Epidermal melanocyte (primary cell): ENCODE data around the gene ROCK2.

Experiments
- DNase-seq: peaks from one replicate; pipeline ENCODE4 v3.0.0; 2011; ENCODE audit warnings: low spot score; ENCODE audit not compliant: insufficient read length

The ROCK2 gene

GRCh38 chr2:11367170-11367730, 22.8 kb upstream of the ROCK2 start:
- DNase-seq: no peak

- no peak for DNase-seq
These were observed 21.9 kb upstream of the ROCK2 start for GRCh38 chr2:11366326-11366741.

DNA sequence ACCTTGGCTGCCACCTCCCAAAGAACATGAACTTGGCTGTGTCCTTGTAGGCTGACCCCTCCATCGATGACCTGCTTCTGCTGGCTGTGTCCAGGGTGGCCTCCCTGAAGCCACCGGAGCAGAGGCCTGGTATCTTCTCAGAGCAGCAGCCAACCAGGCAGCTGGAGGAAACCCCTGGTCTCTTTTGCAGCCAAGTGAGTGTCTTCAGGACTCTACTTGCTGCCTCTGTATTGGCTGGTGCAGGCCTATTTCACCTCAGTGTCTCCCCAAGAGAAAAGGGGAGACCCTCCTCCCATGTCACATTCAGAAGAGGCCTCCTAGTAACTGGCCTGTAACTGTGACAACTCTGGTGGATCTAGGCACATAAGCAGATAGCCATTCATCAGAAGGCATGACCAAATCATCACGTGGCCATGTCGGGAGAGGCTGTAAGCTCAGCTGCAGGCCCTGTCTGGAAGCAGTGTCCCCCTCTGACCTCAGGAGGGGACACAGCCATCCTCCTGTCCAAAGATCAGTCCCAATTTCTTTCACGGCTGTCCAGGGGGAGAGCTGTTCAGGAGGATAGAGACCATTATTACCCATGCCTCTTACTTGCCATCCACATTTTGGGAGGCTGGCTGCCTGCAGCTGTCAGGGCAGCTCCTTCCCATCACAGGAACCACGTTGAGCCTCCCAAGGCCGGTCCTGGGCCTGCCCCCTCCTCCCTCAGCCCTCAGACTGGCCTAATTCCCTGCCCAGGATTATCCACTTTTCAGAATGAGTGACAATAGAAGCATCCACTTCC, 20.9 kb upstream of the ROCK2 start:
- DNase-seq: no peak

- DNase-seq: no peak
These were observed 20.1 kb upstream of the ROCK2 start for GRCh38 chr2:11364565-11364887.

DNA sequence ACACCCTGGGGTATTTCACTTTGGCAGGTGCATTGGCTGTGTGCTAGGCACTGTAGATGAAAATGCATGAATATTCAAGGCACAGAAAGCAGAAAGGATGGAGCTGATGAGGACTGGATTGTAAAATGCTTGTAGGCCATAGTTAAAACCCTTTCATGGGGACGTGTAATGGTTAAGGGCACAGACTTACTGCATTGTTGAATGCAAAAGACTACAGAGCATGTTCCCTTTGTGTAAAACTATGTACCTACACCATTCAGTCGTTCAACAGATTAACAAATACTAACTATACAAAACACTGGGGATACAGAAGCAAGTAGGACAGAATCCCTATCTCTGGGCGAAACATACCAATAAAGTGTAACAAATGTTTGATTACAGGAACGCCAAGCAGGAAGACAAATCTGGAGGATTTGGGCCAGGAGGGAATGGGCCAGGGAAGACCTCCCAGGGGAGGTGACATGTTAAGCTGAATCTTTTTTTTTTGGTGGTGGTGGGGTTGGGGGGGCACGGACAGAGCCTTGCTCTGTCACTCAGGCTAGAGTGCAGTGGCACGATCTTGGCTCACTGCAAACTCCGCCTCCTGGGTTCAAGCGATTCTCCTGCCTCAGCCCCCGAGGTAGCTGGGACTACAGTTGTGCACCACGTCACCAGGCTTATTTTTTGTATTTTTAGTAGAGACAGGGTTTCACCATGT, 19.6 kb upstream of the ROCK2 start:
- DNase-seq: no peak

GRCh38 chr2:11359865-11360264, 15.4 kb upstream of the ROCK2 start:
- DNase-seq: no peak

GRCh38 chr2:11357428-11357972, 13.1 kb upstream of the ROCK2 start:
- DNase-seq: no peak

- no peak for DNase-seq
These were observed 12.3 kb upstream of the ROCK2 start for GRCh38 chr2:11356764-11357163.

DNA sequence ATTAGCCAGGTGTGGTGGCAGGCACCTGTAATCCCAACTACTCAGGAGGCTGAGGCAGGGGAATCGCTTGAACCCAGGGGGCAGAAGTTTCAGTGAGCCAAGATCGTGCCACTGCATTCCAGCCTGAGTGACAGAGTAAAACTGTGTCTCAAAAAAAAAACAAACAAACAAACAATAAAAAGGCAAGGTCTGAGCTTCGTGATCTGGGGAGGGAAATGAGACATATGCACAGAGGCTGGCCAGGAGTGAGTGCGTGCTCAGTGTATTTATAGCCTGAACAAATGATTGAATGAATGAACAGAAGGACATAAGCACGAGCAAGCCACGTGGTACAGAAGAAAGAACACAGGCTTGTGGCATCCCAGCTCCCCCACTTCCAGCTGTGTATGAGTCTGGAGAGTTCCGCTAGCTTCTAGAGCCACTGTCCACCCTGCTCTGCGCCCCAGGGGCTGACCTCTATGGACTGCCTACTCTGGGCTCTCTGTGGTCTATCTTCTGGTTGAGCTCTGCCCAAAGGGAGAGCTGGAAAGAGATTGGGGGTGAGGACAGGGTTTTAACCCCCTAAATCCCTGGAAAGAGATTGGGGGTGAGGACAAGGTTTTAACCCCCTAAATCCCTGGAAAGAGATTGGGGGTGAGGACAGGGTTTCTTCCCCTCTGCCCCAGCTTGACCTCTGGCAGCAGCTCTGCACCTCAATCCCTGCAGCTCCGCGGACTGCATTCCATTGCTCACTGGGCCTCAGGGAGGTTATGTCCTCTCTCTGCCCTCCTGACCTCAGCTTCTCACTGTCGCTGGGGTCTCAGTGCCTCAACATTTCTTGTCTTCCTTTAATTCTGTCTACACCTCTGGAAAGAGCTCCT, 11.0 kb upstream of the ROCK2 start:
- DNase-seq: no peak

DNA sequence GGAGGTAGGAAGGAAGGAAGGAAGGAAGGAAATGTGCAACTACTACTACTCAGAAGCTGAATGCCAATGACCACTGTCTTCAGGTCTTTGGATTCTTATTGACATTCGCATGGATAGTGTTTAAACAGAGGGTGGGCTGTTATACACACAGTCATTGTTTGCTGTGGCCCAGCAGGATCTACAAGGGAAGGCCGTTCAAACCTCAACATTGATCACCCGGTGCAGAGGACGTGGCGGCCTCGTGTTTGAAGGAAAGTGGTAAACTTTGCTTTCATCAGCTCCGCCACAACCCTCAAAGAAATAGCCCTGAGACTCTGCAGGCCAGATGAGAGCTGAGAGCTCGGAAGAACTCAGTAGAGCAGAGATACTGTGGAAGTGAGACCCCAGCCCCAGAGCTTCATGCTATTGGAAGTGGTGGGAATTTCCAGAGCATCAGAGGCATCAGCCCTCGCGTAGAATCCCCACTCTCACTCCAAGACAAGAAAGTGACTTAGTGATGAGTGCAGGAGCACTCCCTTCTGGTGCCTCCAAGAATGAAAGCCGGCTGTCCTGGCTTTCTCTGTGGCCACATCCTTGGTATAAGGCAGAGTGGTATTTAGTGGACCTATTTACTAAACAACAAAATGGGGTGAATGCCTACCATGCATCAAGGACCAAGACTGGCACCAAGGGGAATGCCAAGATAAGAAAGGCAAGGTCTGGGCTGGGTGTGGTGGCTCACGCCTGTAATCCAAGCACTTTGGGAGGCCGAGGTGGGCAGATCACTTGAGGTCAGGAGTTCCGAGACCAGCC, 10.1 kb upstream of the ROCK2 start:
- DNase-seq: no peak

- DNase-seq: no peak
These were observed 8.5 kb upstream of the ROCK2 start for GRCh38 chr2:11352781-11353537.

DNA sequence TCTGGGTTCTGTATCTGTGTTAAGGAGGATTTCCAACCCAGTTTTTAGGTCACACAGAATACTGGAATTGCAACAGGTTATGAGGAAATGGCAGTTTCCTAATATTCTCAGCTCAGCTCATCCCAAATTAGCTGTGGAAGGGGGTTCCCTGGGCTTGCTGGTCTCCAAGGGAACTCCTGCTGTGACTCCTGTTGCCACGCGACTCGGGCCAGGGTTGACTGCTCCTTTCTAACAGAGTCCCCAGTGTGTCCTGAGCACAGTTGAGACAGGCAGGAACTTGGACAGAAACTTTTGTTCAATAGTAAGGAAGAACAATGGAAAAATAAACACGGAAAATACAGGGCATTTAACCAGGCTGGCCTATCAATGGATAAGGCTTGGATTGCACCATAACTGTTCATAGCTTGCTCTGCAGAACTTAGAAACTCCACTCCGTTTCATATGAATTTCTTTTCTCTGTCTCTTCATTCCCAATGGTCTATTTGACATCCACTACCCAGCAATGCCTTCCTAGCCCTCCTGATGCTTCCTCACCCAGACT, 3.8 kb upstream of the ROCK2 start:
- no peak for DNase-seq

GRCh38 chr2:11347403-11347959, 3.0 kb upstream of the ROCK2 start:
- DNase-seq: no peak

DNA sequence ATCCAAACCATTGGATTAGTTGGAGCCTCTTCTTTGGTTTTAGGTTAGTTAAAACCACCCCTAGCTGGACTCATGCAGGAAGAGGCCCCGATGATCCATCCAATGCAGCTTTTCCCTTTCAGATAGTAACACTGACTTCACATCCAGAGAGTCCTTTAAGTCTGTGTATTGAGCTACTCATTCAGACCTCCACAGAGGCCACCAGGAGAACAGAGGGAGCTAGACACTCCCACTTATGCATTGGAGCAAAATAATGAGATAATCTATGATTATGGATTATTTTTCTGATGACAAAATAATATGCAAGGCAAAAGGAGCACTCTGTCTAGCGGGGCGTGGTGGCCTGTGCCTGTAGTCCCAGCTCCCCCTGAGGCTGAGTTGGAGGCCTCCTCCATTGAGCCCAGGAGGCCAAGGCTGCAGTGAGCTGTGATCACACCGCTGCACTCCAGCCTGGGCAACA, 1.6 kb upstream of the ROCK2 start:
- DNase-seq: no peak

- peak; percentile 76 for DNase-seq
These were observed 681 bp upstream of the ROCK2 start for GRCh38 chr2:11344956-11345677.

- DNase-seq: no peak
These were observed 640 bp downstream of the ROCK2 start for GRCh38 chr2:11343650-11344341.

DNA sequence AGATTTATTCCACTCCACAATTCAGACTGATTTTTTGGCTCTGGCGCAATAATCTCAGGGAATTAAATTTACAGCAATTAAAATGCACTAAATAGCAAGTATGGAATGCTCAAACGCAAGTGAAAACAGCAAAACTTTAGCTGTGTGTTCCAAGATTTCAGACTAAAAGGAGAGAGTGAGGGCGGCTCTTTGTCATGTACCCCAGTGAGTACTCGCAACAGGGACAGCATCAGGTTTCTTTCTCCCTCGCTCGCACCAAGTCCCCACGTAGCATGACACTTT, 1.1 kb downstream of the ROCK2 start:
- DNase-seq: no peak
